Activated CD4-positive, CD25-positive, alpha-beta regulatory T cell (primary cell): ENCODE results near the gene WARS2.

ENCODE experiments used
- DNase-seq, 4 experiments: peaks; one replicate each; lab custom pipeline; 2025; lab: John Stamatoyannopoulos, UW

Gene WARS2

GRCh38 chr1:119083980-119084379 lies 56.5 kb downstream of the WARS2 start:
- no peak for DNase-seq

GRCh38 chr1:119083479-119083878 lies 57.0 kb downstream of the WARS2 start:
- no peak for DNase-seq

- no peak for DNase-seq
Measured at GRCh38 chr1:119081700-119082099, 58.8 kb downstream of the WARS2 start.

GRCh38 chr1:119081267-119081666 lies 59.2 kb downstream of the WARS2 start:
- DNase-seq = no peak

GRCh38 chr1:119080586-119080985 lies 59.9 kb downstream of the WARS2 start:
- DNase-seq = no peak

- no peak for DNase-seq
Measured at GRCh38 chr1:119079881-119080280, 60.6 kb downstream of the WARS2 start.

- no peak for DNase-seq
Measured at GRCh38 chr1:119075614-119076013, 64.8 kb downstream of the WARS2 start.

- DNase-seq = no peak
Measured at GRCh38 chr1:119071321-119071720, 69.1 kb downstream of the WARS2 start.

- DNase-seq = no peak
Measured at GRCh38 chr1:119069682-119070081, 70.8 kb downstream of the WARS2 start.

- DNase-seq = no peak
Measured at GRCh38 chr1:119068427-119068826, 72.0 kb downstream of the WARS2 start.

- DNase-seq = no peak
Measured at GRCh38 chr1:119061700-119062099, 78.8 kb downstream of the WARS2 start.

GRCh38 chr1:119055568-119055967 lies 84.9 kb downstream of the WARS2 start:
- DNase-seq = no peak

- DNase-seq = no peak
Measured at GRCh38 chr1:119053917-119054316, 86.5 kb downstream of the WARS2 start.

GRCh38 chr1:119052267-119052666 lies 88.2 kb downstream of the WARS2 start:
- no peak for DNase-seq

- DNase-seq = no peak
Measured at GRCh38 chr1:119048624-119049404, 91.6 kb downstream of the WARS2 start.

GRCh38 chr1:119046785-119047438 lies 93.5 kb downstream of the WARS2 start:
- no peak for DNase-seq

GRCh38 chr1:119046429-119046784 lies 94.0 kb downstream of the WARS2 start:
- DNase-seq = no peak

- DNase-seq = no peak
Measured at GRCh38 chr1:119045096-119045746, 95.2 kb downstream of the WARS2 start.

GRCh38 chr1:119040906-119041305 lies 99.5 kb downstream of the WARS2 start:
- no peak for DNase-seq

GRCh38 chr1:119040489-119040888 lies 100.0 kb downstream of the WARS2 start:
- DNase-seq = no peak

- no peak for DNase-seq
Measured at GRCh38 chr1:119038363-119038762, 102.1 kb downstream of the WARS2 start.

- no peak for DNase-seq
Measured at GRCh38 chr1:119034359-119034758, 106.1 kb downstream of the WARS2 start.

- no peak for DNase-seq
Measured at GRCh38 chr1:119032986-119033385, 107.5 kb downstream of the WARS2 start.
